ENCODE results near the gene ANKMY2. TPM values are rescaled to one million over a fixed set of nuclear protein-coding genes. Genes with fewer than 3 reads are reported as not detected.
A peak's percentile ranks its signal among the peaks of the same experiment; 100 is the strongest.

Gene ANKMY2
- total RNA-seq, 2 experiments from 2014 or later: 3.3 to 5.1 TPM

DNA sequence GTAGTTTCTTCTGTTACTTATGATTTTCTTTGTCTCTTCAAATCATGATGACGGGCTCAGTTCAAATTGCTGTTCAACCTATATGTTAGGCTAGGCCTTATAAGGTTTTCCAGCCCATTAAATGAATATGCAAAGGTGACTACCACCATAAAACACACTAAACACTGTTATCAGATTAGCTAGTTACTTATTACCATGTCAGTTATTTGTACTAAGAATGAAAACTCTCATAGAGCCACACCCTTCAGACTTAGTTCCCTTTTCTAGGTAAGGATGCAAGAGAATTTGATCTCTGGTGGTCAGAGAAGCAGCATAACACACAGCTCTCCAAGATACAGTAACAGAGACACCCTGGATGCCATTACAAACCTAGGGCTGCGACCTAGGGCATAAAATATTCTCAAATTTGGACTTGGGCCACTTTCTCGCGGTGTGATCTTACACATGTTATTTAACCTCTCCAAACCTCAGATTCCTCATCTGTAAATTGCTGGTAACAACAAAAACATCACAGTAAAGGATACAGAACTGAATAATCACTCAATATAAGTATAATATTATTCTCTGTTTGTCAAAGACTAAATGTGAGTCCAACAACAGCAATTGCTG lies 35.6 kb downstream of the ANKMY2 start:
- ATAC-seq (ENCODE audit: poor library complexity) (no peak), DNase-seq (no peak)
- intact Hi-C loops (cut with DNase I, micrococcal nuclease): no loop called here
- no peak overlapping the region for H3K4me3 ChIP-seq (ENCODE audit: low read length)
- ChIA-PET POLR2A (no interaction called here), CTCF (no interaction called here)
- TF ChIP-seq, protein P1, sequence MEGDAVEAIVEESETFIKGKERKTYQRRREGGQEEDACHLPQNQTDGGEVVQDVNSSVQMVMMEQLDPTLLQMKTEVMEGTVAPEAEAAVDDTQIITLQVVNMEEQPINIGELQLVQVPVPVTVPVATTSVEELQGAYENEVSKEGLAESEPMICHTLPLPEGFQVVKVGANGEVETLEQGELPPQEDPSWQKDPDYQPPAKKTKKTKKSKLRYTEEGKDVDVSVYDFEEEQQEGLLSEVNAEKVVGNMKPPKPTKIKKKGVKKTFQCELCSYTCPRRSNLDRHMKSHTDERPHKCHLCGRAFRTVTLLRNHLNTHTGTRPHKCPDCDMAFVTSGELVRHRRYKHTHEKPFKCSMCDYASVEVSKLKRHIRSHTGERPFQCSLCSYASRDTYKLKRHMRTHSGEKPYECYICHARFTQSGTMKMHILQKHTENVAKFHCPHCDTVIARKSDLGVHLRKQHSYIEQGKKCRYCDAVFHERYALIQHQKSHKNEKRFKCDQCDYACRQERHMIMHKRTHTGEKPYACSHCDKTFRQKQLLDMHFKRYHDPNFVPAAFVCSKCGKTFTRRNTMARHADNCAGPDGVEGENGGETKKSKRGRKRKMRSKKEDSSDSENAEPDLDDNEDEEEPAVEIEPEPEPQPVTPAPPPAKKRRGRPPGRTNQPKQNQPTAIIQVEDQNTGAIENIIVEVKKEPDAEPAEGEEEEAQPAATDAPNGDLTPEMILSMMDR (IDR thresholded peaks at IDR 0.05): no peak
- H3K27me3 ChIP-seq (ENCODE audit: control insufficient read depth in 1 of 2, insufficient read depth in 2 of 2, low read length in 2 of 2): no peaks in the 10 kb centered on the region
- Mint-ChIP-seq H3K9me3 (no peaks in the 10 kb centered on the region), H3K27ac (no peak overlapping the region), H3K36me3 (ENCODE audit: low read depth) (peaks cover 63% of the 10 kb centered on the region), H3K4me3 (no peak overlapping the region), H3K4me1 (ENCODE audit: low read depth) (no peaks in the 10 kb centered on the region), H3K27me3 (no peaks in the 10 kb centered on the region)
- no peak overlapping the region for H3K27ac ChIP-seq (ENCODE audit: low read depth in 1 of 2, low read length in 2 of 2)
- H3K9me3 ChIP-seq (ENCODE audit: control insufficient read depth in 1 of 2, insufficient read depth in 1 of 2, low read length in 2 of 2): no peaks in the 10 kb centered on the region
- H3K36me3 ChIP-seq (ENCODE audit: insufficient read depth, low read length): peaks cover 30% of the 10 kb centered on the region
- H3K4me1 ChIP-seq (ENCODE audit: insufficient read depth, low read length): no peaks in the 10 kb centered on the region

DNA sequence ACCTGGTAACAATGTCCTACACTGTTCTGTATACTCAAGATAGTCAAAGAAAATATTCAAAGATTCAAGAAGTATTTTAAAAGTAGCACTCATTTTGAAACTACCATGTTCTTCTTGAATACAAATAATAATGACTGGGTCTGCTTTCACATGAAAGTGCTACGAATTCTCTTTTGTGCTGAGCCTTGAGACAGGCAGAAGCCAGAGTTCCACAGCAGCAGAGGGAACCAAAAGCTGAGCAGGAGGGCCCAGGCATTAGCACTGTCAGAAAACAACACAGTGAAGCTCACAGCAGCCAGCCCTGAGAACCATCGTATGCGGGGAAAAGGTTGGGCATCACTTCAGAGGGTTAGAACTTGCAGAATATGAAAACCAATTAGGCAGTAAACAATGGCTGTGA lies 38.9 kb downstream of the ANKMY2 start:
- ATAC-seq (ENCODE audit: poor library complexity): no peak
- Histone ChIP-seq H3K36me3 (ENCODE audit: insufficient read depth, low read length) (peaks cover 36% of the 10 kb centered on the region), H3K27ac (ENCODE audit: low read depth in 1 of 2, low read length in 2 of 2) (no peak overlapping the region), H3K4me1 (ENCODE audit: insufficient read depth, low read length) (no peaks in the 10 kb centered on the region), H3K27me3 (ENCODE audit: control insufficient read depth in 1 of 2, insufficient read depth in 2 of 2, low read length in 2 of 2) (no peaks in the 10 kb centered on the region), H3K4me3 (ENCODE audit: low read length) (no peak overlapping the region), H3K9me3 (ENCODE audit: control insufficient read depth in 1 of 2, insufficient read depth in 1 of 2, low read length in 2 of 2) (no peaks in the 10 kb centered on the region)
- Mint-ChIP-seq H3K4me1 (ENCODE audit: low read depth) (no peaks in the 10 kb centered on the region), H3K36me3 (ENCODE audit: low read depth) (peaks cover 80% of the 10 kb centered on the region), H3K4me3 (no peak overlapping the region), H3K27me3 (no peaks in the 10 kb centered on the region), H3K9me3 (no peaks in the 10 kb centered on the region), H3K27ac (no peak overlapping the region)
- intact Hi-C loops (cut with DNase I, micrococcal nuclease): no loop called here
- no peak for DNase-seq
- POLR2A ChIA-PET: no interaction called here
- TF ChIP-seq, protein P1 (IDR thresholded peaks at IDR 0.05): no peak
- CTCF ChIA-PET: no interaction called here

DNA sequence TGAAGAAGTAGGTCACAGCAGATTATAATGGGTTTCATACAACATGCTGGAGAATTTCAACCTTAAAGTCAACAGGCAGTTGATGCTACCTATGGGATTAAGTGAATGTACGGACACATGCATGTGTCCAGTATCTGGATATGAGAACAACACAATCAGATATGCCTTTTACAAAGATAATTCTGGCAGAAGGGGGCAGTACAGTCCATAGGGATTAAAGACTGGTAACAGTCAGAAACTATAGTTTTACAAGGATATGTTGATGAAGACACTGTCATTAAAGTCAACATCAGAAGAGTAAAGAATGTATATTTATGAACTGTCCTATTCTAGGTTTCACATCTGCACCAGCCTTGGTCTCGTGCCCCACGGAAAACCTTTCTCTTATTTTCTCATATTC lies 41.5 kb downstream of the ANKMY2 start:
- H3K9me3 ChIP-seq (ENCODE audit: control insufficient read depth in 1 of 2, insufficient read depth in 1 of 2, low read length in 2 of 2): no peaks in the 10 kb centered on the region

More for the DNA sequence above, 41.5 kb downstream of the ANKMY2 start:
- ChIA-PET CTCF (no interaction called here), POLR2A (interaction anchor here (0.6 kb wide), 1 partner anchor 678 kb away, joined by 3 read pairs; no protein-coding TSS in a partner anchor)
- Mint-ChIP-seq H3K36me3 (ENCODE audit: low read depth) (peaks cover 85% of the 10 kb centered on the region), H3K4me3 (no peak overlapping the region), H3K27ac (no peak overlapping the region), H3K27me3 (no peaks in the 10 kb centered on the region), H3K4me1 (ENCODE audit: low read depth) (no peaks in the 10 kb centered on the region), H3K9me3 (no peaks in the 10 kb centered on the region)
- DNase-seq (peak in 2 of 14 experiments; percentile 9 to 11), ATAC-seq (ENCODE audit: poor library complexity) (no peak)
- H3K4me1 ChIP-seq (ENCODE audit: insufficient read depth, low read length): no peaks in the 10 kb centered on the region
- H3K4me3 ChIP-seq (ENCODE audit: low read length): no peak overlapping the region
- peaks cover 30% of the 10 kb centered on the region for H3K36me3 ChIP-seq (ENCODE audit: insufficient read depth, low read length)
- TF ChIP-seq, protein P1 (IDR thresholded peaks at IDR 0.05): no peak
- H3K27me3 ChIP-seq (ENCODE audit: control insufficient read depth in 1 of 2, insufficient read depth in 2 of 2, low read length in 2 of 2): no peaks in the 10 kb centered on the region
- intact Hi-C loops (cut with DNase I, micrococcal nuclease): loop anchor here in 1 of 2 experiments (2.0 kb wide), 1 partner anchor 315 kb away; no protein-coding TSS in a partner anchor
- H3K27ac ChIP-seq (ENCODE audit: low read depth in 1 of 2, low read length in 2 of 2): no peak overlapping the region
